Stimulated activated naive B cell treated with anti-CD40 and anti-IgM and Interleukin-4, amounts not matched to agents 10 μg/mL and 1 μg/mL and 100 μg/mL, for 72 hours (primary cell): ENCODE data around the gene POLD3.
A peak's percentile ranks its signal among the peaks of the same experiment; 100 is the strongest.
"Not testable (repeated sequence)": the region's sequence is repeated elsewhere in the genome, so short reads cannot be mapped to it uniquely, and the experiment has no call there.

Experiments
- ATAC-seq, 2 donors: fragments of 150-1000 bp; cut with Tn5 transposase; replicated peaks; 2 replicates each; pipeline ENCODE4 v1.10.0; 2021; ENCODE audit warnings: moderate library complexity in 1 of 2
- DNase-seq: peaks from one replicate; pipeline ENCODE4 v3.0.0; 2021
- H3K27ac Mint-ChIP-seq: one replicate; pipeline ENCODE4 v1.8.0; 2022; ENCODE audit warnings: mild to moderate bottlenecking, mixed read lengths
- H3K27me3 Mint-ChIP-seq, 2 donors: one replicate each; pipeline ENCODE4 v1.8.0; 2022; ENCODE audit warnings: mixed read lengths in 2 of 2
- H3K36me3 Mint-ChIP-seq, 2 donors: one replicate each; pipeline ENCODE4 v1.8.0; 2022; ENCODE audit warnings: mixed read lengths in 2 of 2, mild to moderate bottlenecking in 1 of 2
- H3K4me1 Mint-ChIP-seq, 2 donors: one replicate each; pipeline ENCODE4 v1.8.0; 2022; ENCODE audit warnings: mixed read lengths in 2 of 2, mild to moderate bottlenecking in 1 of 2
- H3K4me3 Mint-ChIP-seq, 2 donors: one replicate each; pipeline ENCODE4 v1.8.0; 2022; ENCODE audit warnings: mild to moderate bottlenecking in 2 of 2, mixed read lengths in 2 of 2, moderate library complexity in 1 of 2
- H3K9me3 Mint-ChIP-seq, 2 donors: one replicate each; pipeline ENCODE4 v1.8.0; 2022; ENCODE audit warnings: mixed read lengths in 2 of 2, mild to moderate bottlenecking in 1 of 2

The POLD3 gene

GRCh38 chr11:74572349-74572748 is 20.0 kb upstream of the POLD3 start:
- no peaks in the 10 kb centered on the region for H3K9me3 Mint-ChIP-seq
- no peaks in the 10 kb centered on the region for H3K36me3 Mint-ChIP-seq
- no peak overlapping the region for H3K4me3 Mint-ChIP-seq
- H3K27ac Mint-ChIP-seq: no peak overlapping the region
- ATAC-seq (no peak), DNase-seq (no peak)
- H3K27me3 Mint-ChIP-seq: peaks cover 0 to 13% of the 10 kb centered on the region in 2 donors
- H3K4me1 Mint-ChIP-seq: no peaks in the 10 kb centered on the region

- no peaks in the 10 kb centered on the region for H3K4me1 Mint-ChIP-seq
- H3K36me3 Mint-ChIP-seq: no peaks in the 10 kb centered on the region
- no peaks in the 10 kb centered on the region for H3K9me3 Mint-ChIP-seq
- DNase-seq (no peak), ATAC-seq (no peak)
- no peak overlapping the region for H3K27ac Mint-ChIP-seq
- H3K27me3 Mint-ChIP-seq: peaks cover 0 to 13% of the 10 kb centered on the region in 2 donors
- no peak overlapping the region for H3K4me3 Mint-ChIP-seq
Measured at GRCh38 chr11:74574563-74574962, 17.8 kb upstream of the POLD3 start.

DNA sequence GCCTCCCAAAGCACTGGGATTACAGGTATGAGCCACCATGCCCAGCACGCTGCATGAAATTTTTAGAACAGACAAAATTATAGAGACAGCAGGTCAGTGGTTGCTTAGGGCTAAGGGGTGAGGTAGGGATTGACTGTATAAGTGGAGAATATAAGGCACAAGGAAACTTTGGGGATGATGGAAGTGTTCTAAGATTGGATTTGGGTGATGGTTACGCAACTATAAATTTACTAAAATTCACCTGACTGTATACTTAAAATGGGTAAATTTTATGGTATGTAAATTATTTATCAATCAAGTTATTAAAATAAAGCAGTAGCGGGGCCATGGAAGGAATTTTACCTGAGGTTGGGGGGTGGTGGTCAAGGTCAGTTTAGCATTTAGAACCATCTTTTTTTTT is 16.4 kb upstream of the POLD3 start:
- Mint-ChIP-seq H3K27ac (no peak overlapping the region), H3K4me3 (no peak overlapping the region), H3K36me3 (no peaks in the 10 kb centered on the region), H3K4me1 (peaks cover 0 to 2% of the 10 kb centered on the region in 2 donors), H3K27me3 (peaks cover 0 to 13% of the 10 kb centered on the region in 2 donors), H3K9me3 (no peaks in the 10 kb centered on the region)
- DNase-seq (no peak), ATAC-seq (no peak)

DNA sequence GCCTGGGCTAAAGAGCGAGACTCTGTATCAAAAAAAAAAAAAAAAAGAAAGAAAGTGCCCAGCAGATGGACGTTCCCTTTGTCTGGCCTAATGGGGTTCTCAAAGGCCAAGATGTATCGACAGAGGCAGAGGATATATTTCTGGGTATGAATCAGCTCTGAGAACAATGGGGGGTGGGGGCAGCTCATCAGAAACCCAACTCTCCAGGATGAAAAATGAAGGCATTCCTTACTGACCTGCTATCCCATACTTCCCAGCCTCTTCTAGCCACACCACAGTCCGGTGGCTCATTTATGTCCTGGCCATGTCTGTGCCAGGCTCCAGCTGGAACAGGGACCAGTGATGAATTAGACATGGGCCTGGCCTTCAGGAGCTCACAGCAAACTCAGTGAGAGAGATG is 15.2 kb upstream of the POLD3 start:
- no peak for DNase-seq
- Mint-ChIP-seq H3K9me3 (no peaks in the 10 kb centered on the region), H3K27me3 (peaks cover 0 to 13% of the 10 kb centered on the region in 2 donors), H3K36me3 (no peaks in the 10 kb centered on the region), H3K27ac (no peak overlapping the region), H3K4me1 (peaks cover 0 to 7% of the 10 kb centered on the region in 2 donors), H3K4me3 (no peak overlapping the region)
- no peak for ATAC-seq

- Mint-ChIP-seq H3K36me3 (no peaks in the 10 kb centered on the region), H3K4me3 (no peak overlapping the region)
Measured at GRCh38 chr11:74577624-74578396, 14.6 kb upstream of the POLD3 start.

GRCh38 chr11:74579577-74580270 is 12.7 kb upstream of the POLD3 start:
- ATAC-seq (no peak), DNase-seq (no peak)
- Mint-ChIP-seq H3K9me3 (no peaks in the 10 kb centered on the region), H3K27me3 (peaks cover 0 to 8% of the 10 kb centered on the region in 2 donors), H3K4me1 (peaks cover 0 to 7% of the 10 kb centered on the region in 2 donors), H3K36me3 (no peaks in the 10 kb centered on the region), H3K4me3 (no peak overlapping the region), H3K27ac (peak overlapping the region; percentile 6)

More at GRCh38 chr11:74577624-74578396, 14.6 kb upstream of the POLD3 start:
- Mint-ChIP-seq H3K9me3 (no peaks in the 10 kb centered on the region), H3K27me3 (peaks cover 0 to 13% of the 10 kb centered on the region in 2 donors), H3K4me1 (peaks cover 0 to 7% of the 10 kb centered on the region in 2 donors), H3K27ac (peak overlapping the region; percentile 56)
- ATAC-seq: no peak
- DNase-seq: no peak

- peaks cover 0 to 7% of the 10 kb centered on the region in 2 donors for H3K4me1 Mint-ChIP-seq
- H3K27me3 Mint-ChIP-seq: no peaks in the 10 kb centered on the region
- H3K27ac Mint-ChIP-seq: no peak overlapping the region
- ATAC-seq: no peak
- H3K4me3 Mint-ChIP-seq: no peak overlapping the region
- no peaks in the 10 kb centered on the region for H3K36me3 Mint-ChIP-seq
- H3K9me3 Mint-ChIP-seq: no peaks in the 10 kb centered on the region
- DNase-seq: no peak
Measured at GRCh38 chr11:74581954-74582547, 10.3 kb upstream of the POLD3 start.

- Mint-ChIP-seq H3K36me3 (no peaks in the 10 kb centered on the region), H3K4me1 (peaks cover 0 to 7% of the 10 kb centered on the region in 2 donors), H3K9me3 (no peaks in the 10 kb centered on the region), H3K27me3 (peaks cover 0 to 3% of the 10 kb centered on the region in 2 donors), H3K4me3 (no peak overlapping the region), H3K27ac (no peak overlapping the region)
- DNase-seq (no peak), ATAC-seq (no peak)
Measured at GRCh38 chr11:74583024-74583624, 9.3 kb upstream of the POLD3 start.

GRCh38 chr11:74590492-74590891 is 1.9 kb upstream of the POLD3 start:
- not testable (repeated sequence) for H3K4me3 Mint-ChIP-seq, H3K9me3 Mint-ChIP-seq, ATAC-seq, H3K36me3 Mint-ChIP-seq, H3K27ac Mint-ChIP-seq, DNase-seq, H3K27me3 Mint-ChIP-seq
- H3K4me1 Mint-ChIP-seq: peaks cover 13 to 19% of the 10 kb centered on the region in 2 donors

DNA sequence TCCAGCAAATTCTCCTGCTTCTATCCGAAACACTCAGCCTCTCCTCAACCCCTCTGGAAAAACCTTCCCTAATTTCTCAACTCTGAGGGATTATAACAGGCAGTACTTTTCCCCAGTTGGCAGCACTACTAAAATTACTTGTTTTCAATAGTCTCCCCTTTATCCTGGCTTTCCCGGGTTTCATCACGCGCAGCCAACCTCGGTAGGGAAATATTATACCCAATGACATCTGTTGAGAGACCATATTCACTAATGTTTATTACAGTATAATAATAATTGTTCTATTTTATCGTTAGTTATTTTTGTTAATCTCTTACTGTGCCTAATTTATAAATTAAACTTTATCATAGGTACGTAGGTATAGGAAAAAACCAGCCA is 330 bp upstream of the POLD3 start:
- Mint-ChIP-seq H3K4me3 (peak overlapping the region; percentile 94 to 95), H3K27ac (peak overlapping the region; percentile 96), H3K27me3 (peaks cover 0 to 3% of the 10 kb centered on the region in 2 donors), H3K9me3 (no peaks in the 10 kb centered on the region), H3K4me1 (peaks cover 13 to 19% of the 10 kb centered on the region in 2 donors), H3K36me3 (peaks cover 6 to 11% of the 10 kb centered on the region in 2 donors)
- ATAC-seq: peak; percentile 7 to 9
- no peak for DNase-seq

- DNase-seq (no peak), ATAC-seq (no peak)
- H3K27ac Mint-ChIP-seq: peak overlapping the region; percentile 96
- H3K27me3 Mint-ChIP-seq: no peaks in the 10 kb centered on the region
- peak overlapping the region; percentile 94 to 95 for H3K4me3 Mint-ChIP-seq
- peaks cover 8 to 16% of the 10 kb centered on the region in 2 donors for H3K36me3 Mint-ChIP-seq
- H3K4me1 Mint-ChIP-seq: peaks cover 13 to 19% of the 10 kb centered on the region in 2 donors
- H3K9me3 Mint-ChIP-seq: no peaks in the 10 kb centered on the region
Measured at GRCh38 chr11:74593463-74593862, 1.1 kb downstream of the POLD3 start.

- Mint-ChIP-seq H3K4me3 (no peak overlapping the region), H3K27ac (no peak overlapping the region), H3K36me3 (peaks cover 12 to 15% of the 10 kb centered on the region in 2 donors), H3K27me3 (no peaks in the 10 kb centered on the region), H3K9me3 (no peaks in the 10 kb centered on the region), H3K4me1 (peaks cover 4 to 7% of the 10 kb centered on the region in 2 donors)
- no peak for ATAC-seq
- DNase-seq: no peak
Measured at GRCh38 chr11:74602637-74603556, 10.5 kb downstream of the POLD3 start.

GRCh38 chr11:74603845-74604244 is 11.5 kb downstream of the POLD3 start:
- DNase-seq (no peak), ATAC-seq (no peak)
- Mint-ChIP-seq H3K27me3 (no peaks in the 10 kb centered on the region), H3K4me1 (peaks cover 4 to 7% of the 10 kb centered on the region in 2 donors), H3K36me3 (peaks cover 15 to 19% of the 10 kb centered on the region in 2 donors), H3K27ac (no peak overlapping the region), H3K9me3 (no peaks in the 10 kb centered on the region), H3K4me3 (no peak overlapping the region)
